ENCODE data around the gene ZMIZ1. TPM values are rescaled to one million over a fixed set of nuclear protein-coding genes. Genes with fewer than 3 reads are reported as not detected.

ZMIZ1 gene
- total RNA-seq, 4 donors from 2014 or later: 18.7 to 188 (median 36.7) TPM

- peaks cover 39 to 51% of the 10 kb centered on the region in 2 donors for H3K4me1 ChIP-seq
- DNase-seq: no peak
- no peaks in the 10 kb centered on the region for H3K36me3 ChIP-seq
- H3K4me3 ChIP-seq: no peak overlapping the region
- intact Hi-C loops (cut with DNase I; ENCODE audit: low total_unique reads): no loop called here
- H3K27ac ChIP-seq: peak overlapping the region; percentile 93 to 94
- no peak for TF ChIP-seq POLR2A (IDR thresholded peaks at IDR 0.05)
- TF ChIP-seq, protein P1, sequence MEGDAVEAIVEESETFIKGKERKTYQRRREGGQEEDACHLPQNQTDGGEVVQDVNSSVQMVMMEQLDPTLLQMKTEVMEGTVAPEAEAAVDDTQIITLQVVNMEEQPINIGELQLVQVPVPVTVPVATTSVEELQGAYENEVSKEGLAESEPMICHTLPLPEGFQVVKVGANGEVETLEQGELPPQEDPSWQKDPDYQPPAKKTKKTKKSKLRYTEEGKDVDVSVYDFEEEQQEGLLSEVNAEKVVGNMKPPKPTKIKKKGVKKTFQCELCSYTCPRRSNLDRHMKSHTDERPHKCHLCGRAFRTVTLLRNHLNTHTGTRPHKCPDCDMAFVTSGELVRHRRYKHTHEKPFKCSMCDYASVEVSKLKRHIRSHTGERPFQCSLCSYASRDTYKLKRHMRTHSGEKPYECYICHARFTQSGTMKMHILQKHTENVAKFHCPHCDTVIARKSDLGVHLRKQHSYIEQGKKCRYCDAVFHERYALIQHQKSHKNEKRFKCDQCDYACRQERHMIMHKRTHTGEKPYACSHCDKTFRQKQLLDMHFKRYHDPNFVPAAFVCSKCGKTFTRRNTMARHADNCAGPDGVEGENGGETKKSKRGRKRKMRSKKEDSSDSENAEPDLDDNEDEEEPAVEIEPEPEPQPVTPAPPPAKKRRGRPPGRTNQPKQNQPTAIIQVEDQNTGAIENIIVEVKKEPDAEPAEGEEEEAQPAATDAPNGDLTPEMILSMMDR (IDR thresholded peaks at IDR 0.05): no peak
- no peaks in the 10 kb centered on the region for H3K9me3 ChIP-seq
- H3K27me3 ChIP-seq: no peaks in the 10 kb centered on the region
These were observed 74.0 kb downstream of the ZMIZ1 start for GRCh38 chr10:79142522-79143309.

DNA sequence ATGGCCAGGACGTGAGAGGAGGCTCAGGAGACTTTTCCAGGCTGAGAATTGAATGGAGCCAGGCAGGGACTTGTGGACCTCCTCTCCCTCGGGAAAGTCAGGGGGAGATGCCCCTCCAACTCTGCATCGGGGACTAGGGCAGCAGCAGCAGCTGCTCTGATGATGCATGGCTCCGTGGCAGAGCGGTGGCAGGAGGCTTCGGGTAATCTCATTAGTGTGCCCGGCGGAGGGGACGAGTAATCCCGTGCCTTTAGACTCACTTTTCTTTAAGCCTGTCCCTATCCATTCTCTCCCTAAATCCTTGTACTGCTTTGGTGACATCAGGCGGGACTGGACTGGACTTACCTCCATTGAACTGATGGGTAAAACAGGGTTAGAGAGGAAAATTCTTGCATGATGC is 75.1 kb downstream of the ZMIZ1 start:
- no peak for DNase-seq
- H3K4me1 ChIP-seq: peaks cover 35 to 52% of the 10 kb centered on the region in 2 donors
- intact Hi-C loops (cut with DNase I; ENCODE audit: low total_unique reads): no loop called here
- H3K27me3 ChIP-seq: no peaks in the 10 kb centered on the region
- H3K27ac ChIP-seq: peak overlapping the region; percentile 93 to 94
- H3K9me3 ChIP-seq: no peaks in the 10 kb centered on the region
- TF ChIP-seq, protein P1 (IDR thresholded peaks at IDR 0.05): no peak
- TF ChIP-seq POLR2A (IDR thresholded peaks at IDR 0.05): no peak
- H3K36me3 ChIP-seq: no peaks in the 10 kb centered on the region
- no peak overlapping the region for H3K4me3 ChIP-seq

DNA sequence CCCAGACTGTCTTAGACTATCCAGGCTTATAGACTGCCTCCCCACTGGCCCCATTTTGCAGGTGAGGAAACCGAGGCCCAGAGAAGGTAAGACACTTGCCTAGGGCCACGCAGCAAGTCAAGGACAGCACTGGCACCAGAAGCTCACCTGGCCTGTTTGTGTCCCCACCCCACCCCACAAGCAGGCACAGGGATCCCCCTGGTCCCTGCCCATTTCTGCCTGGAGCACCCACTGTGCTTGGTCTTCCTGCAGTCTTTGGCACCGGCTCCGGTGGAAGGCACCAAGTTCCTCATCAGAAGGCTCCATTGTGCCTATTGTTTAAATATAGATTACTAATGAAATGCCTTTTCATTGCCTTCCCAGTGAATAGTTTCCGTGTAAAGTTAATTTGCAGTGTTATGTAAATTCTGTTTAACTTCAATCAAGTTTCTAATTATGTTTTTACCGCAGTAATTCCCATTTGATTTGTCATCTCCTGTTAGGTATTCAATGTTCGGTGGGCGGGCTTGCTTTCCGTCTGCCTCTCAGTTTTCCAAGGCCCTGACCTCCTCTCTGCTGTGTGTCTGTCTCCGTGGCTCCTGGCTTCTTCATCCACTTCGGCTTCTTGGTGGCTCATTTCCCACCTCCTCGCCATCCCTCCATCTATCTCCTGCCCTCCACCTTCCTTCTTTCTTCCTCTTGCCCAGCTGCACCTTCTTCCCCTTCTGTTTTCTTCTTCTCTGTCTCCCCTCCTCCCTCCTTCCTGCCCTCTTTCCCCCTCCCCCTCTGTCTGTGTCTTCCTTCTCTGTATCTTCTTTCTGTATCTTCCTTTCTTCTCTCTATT is 75.8 kb downstream of the ZMIZ1 start:
- Histone ChIP-seq H3K27ac (peak overlapping the region; percentile 93 to 94), H3K9me3 (no peaks in the 10 kb centered on the region), H3K4me3 (no peak overlapping the region), H3K27me3 (no peaks in the 10 kb centered on the region), H3K36me3 (no peaks in the 10 kb centered on the region), H3K4me1 (peaks cover 35 to 56% of the 10 kb centered on the region in 2 donors)
- no peak for DNase-seq
- intact Hi-C loops (cut with DNase I; ENCODE audit: low total_unique reads): no loop called here
- TF ChIP-seq, protein P1 (IDR thresholded peaks at IDR 0.05): no peak
- TF ChIP-seq POLR2A (IDR thresholded peaks at IDR 0.05): no peak

DNA sequence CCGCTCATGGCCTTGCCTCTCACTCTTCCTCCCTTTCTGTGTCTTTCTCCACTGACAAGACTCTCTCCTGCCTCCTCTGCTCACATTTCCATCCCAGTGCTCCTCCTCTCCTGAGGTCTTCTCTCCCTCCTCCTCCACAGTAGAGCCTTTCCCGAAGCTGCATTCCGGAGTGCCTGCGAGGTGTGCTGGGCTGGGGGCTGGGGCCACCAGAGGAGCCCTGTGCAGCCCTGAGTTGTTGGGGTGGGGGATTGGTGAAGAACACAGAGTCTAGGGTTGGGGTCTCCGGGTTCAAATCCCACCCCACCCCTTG is 76.4 kb downstream of the ZMIZ1 start:
- Histone ChIP-seq H3K27me3 (no peaks in the 10 kb centered on the region), H3K4me3 (no peak overlapping the region), H3K9me3 (no peaks in the 10 kb centered on the region), H3K4me1 (peaks cover 35 to 58% of the 10 kb centered on the region in 2 donors), H3K36me3 (no peaks in the 10 kb centered on the region), H3K27ac (peak overlapping the region; percentile 93 to 94)
- no peak for DNase-seq
- TF ChIP-seq, protein P1 (IDR thresholded peaks at IDR 0.05): no peak
- TF ChIP-seq POLR2A (IDR thresholded peaks at IDR 0.05): no peak
- intact Hi-C loops (cut with DNase I; ENCODE audit: low total_unique reads): no loop called here
